HTR-8/SVneo (cell line): ENCODE data around the gene CNKSR2.
"Not testable (repeated sequence)": the region's sequence is repeated elsewhere in the genome, so short reads cannot be mapped to it uniquely, and the experiment has no call there.

Experiments used
- DNase-seq: peaks from one replicate; pipeline ENCODE4 v3.0.0; 2011; ENCODE audit warnings: low spot score, mixed read lengths; ENCODE audit not compliant: insufficient read length
- FAIRE-seq: peaks from 2 replicates; lab custom pipeline; 2011; peaks lifted over from hg19 to GRCh38; lab: Jason Lieb, UNC

The CNKSR2 gene

DNA sequence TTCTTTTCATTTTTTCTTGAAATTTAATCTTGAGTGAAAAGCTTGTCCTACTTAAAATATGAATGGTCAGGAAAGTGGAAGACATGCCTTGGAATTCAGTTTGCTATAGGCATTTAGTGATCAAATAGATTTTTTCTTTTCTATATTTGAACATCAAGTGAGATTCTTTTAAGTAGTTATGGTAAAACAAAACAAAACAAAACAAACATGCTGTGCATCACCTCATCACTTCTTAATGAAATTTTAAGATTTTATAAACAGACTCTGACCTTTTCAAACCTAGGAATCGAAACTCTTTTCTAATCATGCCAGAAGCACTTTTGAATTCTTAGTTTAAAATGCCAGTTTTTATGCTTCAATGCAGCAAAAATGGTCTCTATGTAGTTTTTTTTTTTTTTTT is 62.8 kb downstream of the CNKSR2 start:
- no peak for FAIRE-seq
- DNase-seq = no peak

DNA sequence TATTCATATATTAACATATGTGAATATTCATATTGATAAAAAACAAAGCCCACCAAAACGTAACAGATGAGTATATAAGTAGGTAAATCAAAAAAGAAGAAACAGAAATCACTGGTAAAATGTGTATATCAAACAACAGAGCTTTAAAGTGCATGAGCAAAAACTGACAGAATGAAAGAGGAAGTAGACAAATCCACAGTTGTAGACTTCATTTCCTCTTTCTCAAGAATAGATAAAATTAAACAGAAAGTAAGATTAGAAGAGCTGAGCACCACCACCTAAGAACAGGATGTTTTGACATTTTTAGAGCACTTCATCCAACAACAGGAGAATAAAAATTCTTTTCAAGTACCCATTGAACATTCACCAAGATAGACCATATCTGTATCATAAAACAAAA is 64.6 kb downstream of the CNKSR2 start:
- FAIRE-seq (no peak), DNase-seq (no peak)

DNA sequence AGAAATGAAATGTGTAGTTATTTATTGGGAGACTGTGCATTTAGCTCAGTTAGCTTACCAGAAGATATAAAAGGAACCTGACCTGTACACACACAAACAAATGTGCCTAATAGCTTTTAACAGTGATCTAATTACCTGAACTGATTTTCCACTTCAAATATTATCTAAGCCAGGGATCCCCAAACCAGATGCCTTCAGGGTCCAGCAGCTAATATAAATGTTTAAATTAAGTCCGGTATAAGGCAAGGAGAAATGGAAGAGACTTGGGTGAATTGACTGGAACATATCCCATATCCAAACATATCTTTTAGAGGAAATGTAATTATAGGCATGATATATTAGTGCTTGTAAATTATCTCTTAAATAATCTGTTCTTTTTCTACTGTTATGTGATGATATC is 66.7 kb downstream of the CNKSR2 start:
- FAIRE-seq = no peak
- no peak for DNase-seq

DNA sequence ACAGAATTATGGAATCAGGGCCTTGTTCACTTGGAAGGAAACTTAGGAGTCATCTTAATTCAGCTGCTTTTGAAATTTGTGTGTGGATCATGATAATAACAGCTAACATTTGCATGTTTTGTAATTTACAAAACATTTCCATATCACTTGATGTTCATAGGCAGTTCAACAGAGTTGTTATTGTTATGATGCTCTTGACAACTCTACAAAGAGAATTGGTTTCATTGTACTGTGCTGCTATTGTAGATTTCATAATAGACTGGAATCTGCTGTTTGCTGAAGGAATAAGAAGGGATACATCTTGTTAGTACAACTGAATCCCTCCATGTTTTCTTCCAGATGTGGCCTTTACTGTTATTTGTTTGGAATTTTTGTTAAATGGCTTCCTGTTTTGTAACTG is 83.5 kb downstream of the CNKSR2 start:
- DNase-seq (no peak), FAIRE-seq (no peak)

DNA sequence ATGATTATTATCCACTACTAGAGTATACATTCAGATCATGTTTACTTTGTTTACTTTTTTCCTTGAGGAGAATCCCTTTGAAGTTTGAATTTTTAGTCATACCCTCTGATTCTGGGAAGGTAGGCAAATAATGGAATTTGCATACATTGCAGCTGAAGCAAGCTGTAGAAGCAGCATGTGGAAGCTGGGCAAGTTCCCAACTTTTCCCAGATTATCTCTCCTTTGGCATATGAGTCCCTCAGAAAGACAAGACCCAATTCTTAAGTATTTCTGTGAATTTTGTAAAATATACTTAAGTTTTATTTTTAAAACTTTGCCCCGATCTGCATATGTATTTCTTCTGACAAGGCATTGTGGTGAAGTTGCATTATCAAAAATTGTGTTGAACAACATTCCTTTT is 94.9 kb downstream of the CNKSR2 start:
- FAIRE-seq = no peak

DNA sequence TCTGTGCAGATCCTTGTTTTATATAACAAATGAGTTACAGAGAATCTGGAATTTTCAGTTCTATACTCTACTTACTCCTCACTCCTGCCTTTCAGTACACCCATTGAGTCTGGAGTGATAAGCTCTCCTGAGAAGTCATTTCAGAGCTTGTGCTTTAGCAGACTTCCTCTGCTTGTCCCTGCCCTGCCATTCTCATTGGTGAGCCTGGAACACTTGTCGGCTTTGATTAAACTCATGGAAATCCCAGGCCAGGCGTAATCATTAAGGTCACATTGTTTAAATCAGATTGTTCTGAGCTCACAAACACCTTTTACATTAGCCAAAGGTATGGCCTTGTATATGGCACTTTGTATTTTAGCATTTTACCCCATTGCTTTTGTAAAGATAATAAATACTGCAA is 102.7 kb downstream of the CNKSR2 start:
- no peak for DNase-seq
- no peak for FAIRE-seq

More for the DNA sequence above, 94.9 kb downstream of the CNKSR2 start:
- DNase-seq = no peak

DNA sequence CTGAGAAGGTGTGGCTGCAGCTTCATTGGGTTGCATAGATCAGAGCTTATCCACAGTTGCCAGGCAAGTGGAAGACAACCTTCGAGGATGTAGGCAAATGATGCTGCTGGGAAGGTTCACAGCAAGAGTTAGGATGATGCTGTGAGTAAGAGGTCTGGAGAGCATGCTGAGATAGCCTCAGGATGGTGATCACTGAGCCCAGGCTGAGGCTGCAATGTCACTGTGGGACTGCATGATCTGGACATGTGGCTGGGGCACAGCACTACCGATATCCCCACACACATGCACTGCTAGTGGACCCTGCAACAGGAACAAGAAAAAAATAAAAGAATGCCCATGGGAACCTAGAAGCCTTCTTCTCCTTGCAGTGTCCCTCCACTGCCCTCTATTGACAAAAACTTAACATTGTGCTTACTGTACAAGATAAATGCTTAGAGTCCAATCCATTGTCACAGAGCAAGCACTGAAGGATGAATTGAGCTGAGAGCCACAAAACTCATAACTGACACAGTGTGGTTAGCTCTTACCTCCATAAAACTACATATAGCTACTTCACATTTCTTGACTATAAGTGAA is 105.6 kb downstream of the CNKSR2 start:
- DNase-seq = peak; percentile 41
- FAIRE-seq = peak; percentile 59

DNA sequence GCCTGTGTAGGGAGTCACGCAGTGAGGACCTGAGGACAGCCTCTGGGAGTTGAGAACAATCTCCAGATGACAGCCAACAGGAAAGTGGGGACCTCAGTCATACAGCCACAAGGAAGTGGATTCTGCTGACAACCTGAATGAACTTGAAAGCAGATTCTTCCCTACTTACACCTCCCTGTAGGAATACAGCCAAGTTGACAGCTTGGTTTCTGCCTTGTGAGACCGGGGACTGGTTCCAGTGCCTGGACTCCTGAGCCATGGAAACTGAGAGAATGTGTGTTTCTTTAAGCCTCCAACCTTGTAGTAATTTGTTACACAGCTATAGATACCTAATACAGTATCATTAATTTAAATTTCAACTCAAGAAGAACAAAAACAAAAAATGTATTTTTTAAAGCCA is 107.5 kb downstream of the CNKSR2 start:
- DNase-seq (no peak), FAIRE-seq (no peak)

DNA sequence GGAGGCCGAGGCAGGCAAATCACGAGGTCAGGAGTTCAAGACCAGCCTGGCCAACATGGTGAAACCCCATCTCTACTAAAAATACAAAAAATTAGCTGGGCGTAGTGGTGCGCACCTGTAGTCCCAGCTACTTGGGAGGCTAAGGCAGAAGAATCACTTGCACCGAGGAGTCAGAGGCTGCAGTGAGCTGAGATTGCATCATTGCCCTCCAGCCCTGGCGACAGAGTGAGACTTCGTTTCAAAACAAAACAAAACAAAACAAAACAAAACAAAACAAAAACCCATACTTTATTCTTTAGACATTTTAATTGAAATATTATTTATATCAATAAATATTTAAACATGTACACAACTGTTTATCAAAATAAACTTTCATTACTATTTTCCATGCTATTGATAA is 109.8 kb downstream of the CNKSR2 start:
- FAIRE-seq, DNase-seq: not testable (repeated sequence)

DNA sequence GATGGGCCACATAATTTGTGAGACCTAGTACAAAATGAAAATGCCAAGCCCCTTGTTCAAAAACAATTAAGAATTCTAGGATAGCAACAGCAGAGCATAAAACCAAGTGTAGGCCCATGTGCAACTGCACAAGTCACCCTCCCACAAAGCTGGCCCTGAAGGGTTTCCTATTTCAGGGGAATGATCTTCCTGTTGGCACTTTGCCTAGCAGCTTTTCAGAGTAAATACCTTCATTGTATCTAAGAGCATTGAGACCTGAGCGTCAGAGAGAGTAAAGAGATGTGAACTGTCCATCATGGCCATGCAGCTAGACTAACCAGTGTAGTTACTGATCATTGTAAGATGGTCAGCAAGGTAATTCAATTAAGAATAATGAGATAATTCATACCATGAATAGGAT is 113.6 kb downstream of the CNKSR2 start:
- FAIRE-seq (no peak), DNase-seq (no peak)

DNA sequence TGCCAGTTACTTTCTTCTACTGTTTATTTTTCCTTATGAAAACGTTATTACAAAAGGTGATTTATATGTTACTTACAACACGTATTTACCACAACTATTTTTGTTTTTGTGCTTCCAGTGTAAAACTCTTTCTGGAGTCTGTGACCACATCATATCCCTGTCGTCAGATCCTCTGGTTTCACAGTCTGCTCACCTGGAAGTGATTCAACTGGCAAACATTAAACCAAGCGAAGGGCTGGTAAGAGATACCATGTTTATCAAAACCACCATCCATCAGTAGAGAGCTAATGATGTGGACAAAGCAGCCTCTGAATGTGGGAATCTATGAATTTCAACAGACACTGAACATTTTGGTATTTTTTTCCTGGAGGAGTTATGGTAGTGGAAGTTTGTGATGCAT is 116.1 kb downstream of the CNKSR2 start:
- FAIRE-seq = no peak
- DNase-seq = no peak

DNA sequence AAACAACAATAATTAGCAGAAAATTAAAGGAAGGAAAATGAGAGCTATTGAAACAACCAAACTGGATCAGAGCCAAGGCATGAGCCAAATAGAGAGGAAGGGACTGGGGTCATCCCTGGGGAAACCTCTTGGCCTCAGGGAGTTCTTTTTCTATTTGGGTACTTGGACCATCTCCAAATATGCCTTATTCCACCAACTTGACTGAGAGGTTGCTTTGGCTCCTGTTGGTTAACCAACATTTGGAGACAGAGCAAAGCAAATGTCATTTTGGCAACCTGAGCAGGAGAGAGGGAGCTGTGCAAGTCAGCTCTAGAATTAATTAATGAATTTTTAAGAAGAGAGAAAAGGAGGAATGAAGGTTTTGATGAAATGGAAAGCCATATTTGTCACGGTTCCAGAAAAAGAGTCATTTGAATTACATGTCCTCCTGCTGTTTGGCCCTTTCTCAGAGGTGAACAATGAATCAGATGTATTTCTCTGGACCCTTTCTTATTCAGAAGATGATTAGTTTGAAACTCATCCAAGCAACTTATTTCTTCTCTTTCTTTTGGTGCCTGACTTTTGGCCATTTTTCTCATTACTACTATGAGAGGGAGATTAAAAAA is 119.1 kb downstream of the CNKSR2 start:
- no peak for DNase-seq

DNA sequence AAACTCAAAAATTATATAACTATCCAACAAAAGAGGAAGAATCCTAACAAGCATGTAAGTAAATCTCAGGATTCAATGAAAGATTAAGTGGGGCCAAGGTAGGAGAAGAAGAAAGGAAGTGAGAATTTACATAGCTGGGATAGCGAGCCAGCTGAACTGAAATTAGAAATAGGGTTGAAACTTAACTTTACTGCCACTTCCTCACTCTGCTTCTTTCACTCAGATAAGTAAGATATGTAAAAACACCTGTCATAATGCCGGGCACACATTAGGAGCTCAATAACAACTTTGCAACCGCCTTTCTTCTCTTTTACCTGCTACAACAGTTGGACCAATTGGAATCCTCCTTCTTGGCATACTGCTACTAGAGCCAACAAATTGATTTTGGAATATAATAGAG is 129.4 kb downstream of the CNKSR2 start:
- no peak for FAIRE-seq
- no peak for DNase-seq

More for the DNA sequence above, 119.1 kb downstream of the CNKSR2 start:
- no peak for FAIRE-seq

DNA sequence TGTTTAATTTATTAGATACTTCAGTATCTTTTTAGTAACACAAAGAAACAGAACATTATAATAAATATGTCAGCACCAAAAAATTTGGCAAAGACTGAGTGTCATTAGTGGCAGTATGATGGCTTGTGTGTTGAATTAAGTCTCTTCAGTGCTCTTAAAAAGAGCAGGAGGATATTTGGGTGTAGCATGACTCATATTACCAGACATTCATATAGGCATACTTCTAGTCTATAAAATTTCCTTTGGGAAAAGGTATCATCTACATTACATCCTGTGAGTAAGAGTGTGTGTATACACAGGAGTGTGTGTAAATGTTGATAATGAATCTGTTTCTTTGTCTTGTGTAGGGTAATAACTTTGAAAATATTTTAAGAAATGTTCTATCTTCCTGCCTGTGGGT is 135.7 kb downstream of the CNKSR2 start:
- DNase-seq = no peak
- no peak for FAIRE-seq

DNA sequence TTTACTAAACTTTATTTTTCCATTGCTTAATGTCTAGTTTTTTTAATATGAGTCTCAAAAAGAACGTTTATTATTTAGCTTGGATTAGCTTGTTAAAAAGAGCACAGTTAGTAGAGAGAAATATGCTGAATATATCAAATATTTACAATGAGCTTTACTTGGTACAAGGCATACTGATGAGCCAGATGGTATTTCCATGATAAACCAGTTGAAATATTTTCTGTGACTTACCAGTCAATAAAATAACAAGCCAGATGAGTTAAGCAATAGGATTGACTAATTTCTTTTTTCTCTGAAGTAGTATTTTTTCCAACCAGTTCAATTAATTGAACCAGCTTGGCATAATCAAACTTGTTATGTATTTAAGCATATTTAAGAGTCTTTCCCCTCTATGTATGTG is 149.8 kb downstream of the CNKSR2 start:
- FAIRE-seq (no peak), DNase-seq (no peak)

DNA sequence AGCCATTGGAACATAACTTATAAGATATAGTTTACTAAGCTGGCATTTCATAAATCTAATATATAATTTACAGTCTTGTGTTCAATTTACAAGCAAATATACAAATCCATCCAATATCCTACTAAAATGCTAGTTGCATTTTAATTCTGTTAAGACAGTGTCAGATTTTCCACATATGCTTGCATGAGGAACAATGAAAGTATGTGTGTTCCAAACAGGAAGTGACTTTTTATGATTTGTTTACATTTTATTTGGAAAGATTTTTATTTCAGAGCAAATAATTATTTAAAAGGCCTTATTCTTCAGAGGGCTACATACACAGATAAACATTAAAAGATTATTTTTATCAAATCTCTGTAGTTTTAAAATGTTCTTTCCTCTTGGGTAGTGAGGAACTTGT is 153.9 kb downstream of the CNKSR2 start:
- DNase-seq (no peak), FAIRE-seq (no peak)

DNA sequence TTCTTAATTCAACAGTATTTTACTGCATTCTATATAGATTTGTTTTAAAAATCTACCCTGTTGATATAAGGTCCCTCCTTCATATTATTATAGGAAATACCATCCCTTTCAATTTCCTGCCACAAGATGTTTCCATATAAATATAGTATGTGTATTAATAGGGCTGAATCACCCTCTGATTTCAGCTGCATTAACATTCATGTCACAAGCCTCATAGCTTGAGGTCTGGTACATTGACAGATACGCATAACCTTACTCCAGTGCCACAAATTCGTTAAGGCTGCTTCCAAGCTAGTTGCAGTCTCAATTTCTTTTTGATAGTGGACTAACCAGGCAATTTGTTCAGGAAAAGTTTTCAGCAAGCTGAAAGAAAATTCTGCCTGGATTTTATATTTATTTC is 155.6 kb downstream of the CNKSR2 start:
- no peak for FAIRE-seq
- DNase-seq = no peak

DNA sequence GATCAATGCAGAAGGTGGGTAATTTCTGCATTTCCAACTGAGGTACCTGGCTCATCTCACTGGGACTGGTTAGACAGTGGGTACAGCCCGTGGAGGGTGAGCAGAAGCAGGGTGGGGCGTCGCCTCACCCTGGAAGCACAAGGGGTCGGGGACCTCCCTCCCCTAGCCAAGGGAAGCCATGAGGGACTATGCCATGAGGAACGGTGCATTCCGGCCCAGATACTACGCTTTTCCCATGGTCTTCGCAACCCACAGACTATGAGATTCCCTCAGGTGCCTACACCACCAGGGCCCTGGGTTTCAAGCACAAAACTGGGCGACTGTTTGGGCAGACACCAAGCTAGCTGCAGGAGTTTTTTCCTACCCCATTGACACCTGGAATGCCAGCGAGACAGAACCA is 170.4 kb downstream of the CNKSR2 start:
- not testable (repeated sequence) for FAIRE-seq, DNase-seq

DNA sequence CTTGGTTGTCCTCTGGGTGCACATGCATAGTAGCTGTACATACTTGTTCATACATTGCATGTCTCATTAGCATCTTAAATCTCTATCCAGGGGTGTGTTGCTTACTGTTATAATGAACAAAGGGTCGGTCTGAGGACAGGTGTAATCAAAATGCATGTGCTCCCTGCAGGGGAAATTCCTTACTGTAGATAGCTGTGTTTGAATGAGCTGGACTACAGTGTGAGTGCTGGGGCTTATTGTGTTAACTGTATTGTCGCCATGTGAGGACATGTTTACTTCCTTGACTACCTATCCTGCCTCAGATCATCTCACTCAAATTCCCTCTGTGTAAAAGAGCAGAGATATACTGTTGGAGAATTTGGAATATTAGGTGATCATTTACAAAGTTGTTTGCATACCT is 185.2 kb downstream of the CNKSR2 start:
- FAIRE-seq (no peak), DNase-seq (no peak)

DNA sequence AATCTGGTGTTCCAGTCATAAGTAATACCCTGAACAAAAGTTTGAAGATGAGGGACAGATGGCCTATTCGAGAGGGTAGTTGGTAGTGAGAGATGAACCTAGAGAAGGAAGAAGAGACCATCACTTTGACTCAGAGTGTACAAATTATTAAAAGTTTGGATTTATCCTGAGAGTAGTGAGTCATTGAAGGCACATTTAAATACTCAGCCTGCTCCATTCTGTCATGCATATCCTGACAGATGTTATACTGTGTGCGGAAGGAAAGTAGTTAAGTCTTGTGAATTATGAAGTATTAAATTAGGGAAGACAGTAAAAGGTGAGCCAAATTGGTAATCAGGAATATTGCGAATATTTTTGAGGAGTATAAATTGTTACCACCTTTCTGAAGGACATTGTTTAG is 190.8 kb downstream of the CNKSR2 start:
- DNase-seq (no peak), FAIRE-seq (no peak)

DNA sequence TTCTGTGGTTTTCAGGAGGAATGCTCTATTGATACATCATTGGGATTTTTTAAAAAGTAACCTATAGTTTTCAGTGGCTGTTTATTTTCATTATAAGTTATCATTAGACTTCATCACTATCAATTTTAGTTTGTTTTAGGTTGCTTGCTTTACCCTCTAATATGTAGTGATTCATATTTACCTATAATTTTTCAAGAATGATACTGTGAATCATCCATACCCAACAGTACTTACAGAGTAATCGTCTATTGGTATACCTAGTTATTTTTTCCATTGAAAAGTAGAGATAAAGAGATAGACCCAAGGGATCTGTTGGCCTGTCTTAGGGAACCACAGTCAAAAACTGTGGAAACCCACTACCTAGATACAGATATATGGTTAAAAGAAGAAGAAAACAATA is 200.6 kb downstream of the CNKSR2 start:
- DNase-seq (no peak), FAIRE-seq (no peak)

DNA sequence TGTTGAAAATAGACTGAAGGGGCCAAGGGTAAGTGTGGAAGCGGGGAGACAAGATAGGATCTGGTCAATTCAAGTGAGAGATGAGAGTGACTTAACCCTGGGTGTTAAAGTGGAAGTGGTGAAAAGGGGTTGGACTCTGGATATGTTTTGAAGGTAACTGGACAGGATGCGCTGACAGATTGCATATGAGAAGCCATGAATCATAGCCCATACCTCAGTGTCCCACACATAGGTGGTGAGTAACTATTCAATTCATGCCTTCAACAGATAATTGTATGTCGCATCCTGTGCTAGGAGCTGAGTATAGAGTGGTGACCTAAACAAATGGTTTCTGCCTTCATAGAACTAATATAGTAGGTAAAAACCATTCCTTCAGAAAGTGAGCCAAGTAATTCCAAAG is 207.3 kb downstream of the CNKSR2 start:
- FAIRE-seq = no peak

More for the DNA sequence above, 207.3 kb downstream of the CNKSR2 start:
- DNase-seq = no peak
